22Rv1 (cell line): ENCODE data around the gene PLD5.

Source experiments
- H3K27ac ChIP-seq: fragments of 450-650 bp; 2 replicates; pipeline ENCODE4 v1.5.1; 2017
- CTCF ChIP-seq: fragments of 450-650 bp; IDR thresholded peaks from 2 replicates; pipeline ENCODE4 v1.5.1; 2017; ENCODE audit warnings: mild to moderate bottlenecking
- ZFX ChIP-seq: fragments of 450-650 bp; IDR thresholded peaks from 2 replicates; pipeline ENCODE4 v1.6.1; 2017; ENCODE audit warnings: antibody characterized with exemption, borderline replicate concordance

PLD5 gene

GRCh38 chr1:242426271-242426905 is 98.1 kb downstream of the PLD5 start:
- H3K27ac ChIP-seq: no peak overlapping the region
- no peak for TF ChIP-seq ZFX
- TF ChIP-seq CTCF: peak; percentile 33

GRCh38 chr1:242425232-242425631 is 99.3 kb downstream of the PLD5 start:
- no peak overlapping the region for H3K27ac ChIP-seq
- TF ChIP-seq ZFX: no peak
- TF ChIP-seq CTCF: peak; percentile 72

- H3K27ac ChIP-seq: no peak overlapping the region
- no peak for TF ChIP-seq CTCF
- no peak for TF ChIP-seq ZFX
Measured at GRCh38 chr1:242416657-242417056, 107.8 kb downstream of the PLD5 start.

GRCh38 chr1:242412921-242413320 is 111.6 kb downstream of the PLD5 start:
- H3K27ac ChIP-seq: no peak overlapping the region
- TF ChIP-seq CTCF (no peak), ZFX (no peak)

- TF ChIP-seq ZFX: no peak
- no peak for TF ChIP-seq CTCF
- H3K27ac ChIP-seq: no peak overlapping the region
Measured at GRCh38 chr1:242411901-242412300, 112.6 kb downstream of the PLD5 start.

GRCh38 chr1:242405947-242406346 is 118.5 kb downstream of the PLD5 start:
- H3K27ac ChIP-seq: no peak overlapping the region
- no peak for TF ChIP-seq ZFX
- no peak for TF ChIP-seq CTCF

GRCh38 chr1:242404296-242404695 is 120.2 kb downstream of the PLD5 start:
- no peak overlapping the region for H3K27ac ChIP-seq
- no peak for TF ChIP-seq CTCF
- TF ChIP-seq ZFX: no peak
